HEK293 (cell line): ENCODE data around the gene FRMD8.

Source experiments
- CTCF ChIA-PET: fragments of 350-600 bp; formaldehyde crosslinking; extraction: SDS; loops from one replicate; lab custom pipeline; 2021; ENCODE audit warnings: antibody characterized with exemption; lab: Yijun Ruan, JAX
- POLR2A ChIA-PET: fragments of 300-600 bp; formaldehyde crosslinking; extraction: SDS; loops from one replicate; lab custom pipeline; 2020; ENCODE audit warnings: antibody characterized with exemption, inconsistent platforms; lab: Yijun Ruan, JAX
- H3K27ac ChIP-seq: fragments of 200-500 bp; sonication (Bioruptor generic); 2 replicates; pipeline ENCODE4 v1.5.1; 2014; ENCODE audit warnings: low read depth, low read length, control low read depth, inconsistent platforms; ENCODE audit errors: extremely low read depth
- H3K36me3 ChIP-seq, 2 experiments: fragments of 200-500 bp in 1 of 2; sonication (Bioruptor generic) in 1 of 2; 1 replicate in 1 of 2; 2 replicates in 1 of 2; pipeline ENCODE4 v1.5.1; 2014 to 2017; ENCODE audit warnings: inconsistent platforms in 2 of 2, low read length in 2 of 2; ENCODE audit not compliant: control insufficient read depth in 2 of 2, insufficient read depth in 1 of 2
- H3K4me1 ChIP-seq: fragments of 200-500 bp; sonication (Bioruptor generic); 2 replicates; pipeline ENCODE4 v1.5.1; 2014; ENCODE audit warnings: mild to moderate bottlenecking, low read length, inconsistent platforms; ENCODE audit not compliant: control insufficient read depth, insufficient read depth
- H3K4me3 ChIP-seq: 2 replicates; pipeline ENCODE4 v1.5.1; 2011; ENCODE audit warnings: low read depth, mild to moderate bottlenecking, control low read depth, low read length, moderate library complexity
- H3K9me3 ChIP-seq: fragments of 200-500 bp; sonication (Bioruptor generic); 2 replicates; pipeline ENCODE4 v1.5.1; 2014; ENCODE audit warnings: low read depth, low read length, inconsistent platforms; ENCODE audit not compliant: control insufficient read depth, insufficient read depth
- BCL11B ChIP-seq: fragments of 450-650 bp; formaldehyde crosslinking; IDR thresholded peaks from 2 replicates; pipeline ENCODE4 v1.5.1; 2016; ENCODE audit warnings: low read depth, missing biosample characterization, missing genetic modification characterization
- GLIS1 ChIP-seq: fragments of 450-650 bp; formaldehyde crosslinking; IDR thresholded peaks from 2 replicates; pipeline ENCODE4 v1.5.1; 2016; ENCODE audit warnings: missing biosample characterization, missing genetic modification characterization
- HOXA7 ChIP-seq: sonication (generic); formaldehyde crosslinking; IDR thresholded peaks from 2 replicates; pipeline ENCODE4 v1.8.1; 2022; ENCODE audit warnings: missing genetic modification reagents, borderline replicate concordance
- KLF9 ChIP-seq: fragments of 450-650 bp; formaldehyde crosslinking; IDR thresholded peaks from 2 replicates; pipeline ENCODE4 v1.5.1; 2016; ENCODE audit warnings: missing biosample characterization, missing genetic modification characterization, low read depth
- PATZ1 ChIP-seq: fragments of 450-650 bp; formaldehyde crosslinking; IDR thresholded peaks from 2 replicates; pipeline ENCODE4 v1.5.1; 2016; ENCODE audit warnings: missing biosample characterization, missing genetic modification characterization
- SP2 ChIP-seq: fragments of 450-650 bp; formaldehyde crosslinking; IDR thresholded peaks from 2 replicates; pipeline ENCODE4 v1.5.1; 2016; ENCODE audit warnings: missing biosample characterization, missing genetic modification characterization
- SP3 ChIP-seq: fragments of 450-650 bp; formaldehyde crosslinking; IDR thresholded peaks from 2 replicates; pipeline ENCODE4 v1.5.1; 2016; ENCODE audit warnings: missing biosample characterization, missing genetic modification characterization
- SP7 ChIP-seq: fragments of 450-650 bp; formaldehyde crosslinking; IDR thresholded peaks from 2 replicates; pipeline ENCODE4 v1.5.1; 2016; ENCODE audit warnings: missing biosample characterization, missing genetic modification characterization
- TRIM28 ChIP-seq: IDR thresholded peaks from 2 replicates; pipeline ENCODE4 v1.6.1; 2011; ENCODE audit warnings: low read length, control low read depth, borderline replicate concordance
- ZBTB48 ChIP-seq: fragments of 450-650 bp; formaldehyde crosslinking; IDR thresholded peaks from 2 replicates; pipeline ENCODE4 v1.5.1; 2016; ENCODE audit warnings: missing biosample characterization, missing genetic modification characterization
- ZNF146 ChIP-seq: fragments of 450-650 bp; formaldehyde crosslinking; IDR thresholded peaks from 2 replicates; pipeline ENCODE4 v1.5.1; 2016; ENCODE audit warnings: missing biosample characterization, missing genetic modification characterization
- ZNF155 ChIP-seq: fragments of 450-650 bp; formaldehyde crosslinking; IDR thresholded peaks from 2 replicates; pipeline ENCODE4 v1.5.1; 2016; ENCODE audit warnings: missing biosample characterization, missing genetic modification characterization
- ZNF211 ChIP-seq: fragments of 450-650 bp; formaldehyde crosslinking; IDR thresholded peaks from 2 replicates; pipeline ENCODE4 v1.5.1; 2016; ENCODE audit warnings: low read depth, missing biosample characterization, missing genetic modification characterization
- ZNF24 ChIP-seq: fragments of 450-650 bp; formaldehyde crosslinking; IDR thresholded peaks from 2 replicates; pipeline ENCODE4 v1.5.1; 2016; ENCODE audit warnings: missing biosample characterization, missing genetic modification characterization
- ZNF302 ChIP-seq: fragments of 450-650 bp; formaldehyde crosslinking; IDR thresholded peaks from 2 replicates; pipeline ENCODE4 v1.5.1; 2016; ENCODE audit warnings: missing biosample characterization, missing genetic modification characterization, low read depth
- ZNF335 ChIP-seq: fragments of 450-650 bp; formaldehyde crosslinking; conservative IDR thresholded peaks from 2 replicates; pipeline ENCODE4 v1.5.1; 2016; ENCODE audit warnings: missing biosample characterization, missing genetic modification characterization
- ZNF423 ChIP-seq: fragments of 450-650 bp; formaldehyde crosslinking; IDR thresholded peaks from 2 replicates; pipeline ENCODE4 v1.5.1; 2016; ENCODE audit warnings: missing biosample characterization, missing genetic modification characterization
- ZNF473 ChIP-seq: fragments of 450-650 bp; formaldehyde crosslinking; IDR thresholded peaks from 2 replicates; pipeline ENCODE4 v1.5.1; 2017; ENCODE audit warnings: missing biosample characterization, missing genetic modification characterization
- ZNF510 ChIP-seq: fragments of 450-650 bp; formaldehyde crosslinking; IDR thresholded peaks from 2 replicates; pipeline ENCODE4 v1.5.1; 2018; ENCODE audit warnings: mild to moderate bottlenecking, missing genetic modification characterization, missing biosample characterization; ENCODE audit not compliant: insufficient replicate concordance
- ZNF514 ChIP-seq: fragments of 450-650 bp; formaldehyde crosslinking; IDR thresholded peaks from 2 replicates; pipeline ENCODE4 v1.5.1; 2016; ENCODE audit warnings: missing biosample characterization, missing genetic modification characterization
- ZNF600 ChIP-seq: fragments of 450-650 bp; formaldehyde crosslinking; IDR thresholded peaks from 2 replicates; pipeline ENCODE4 v1.5.1; 2016; ENCODE audit warnings: missing biosample characterization, missing genetic modification characterization
- ZNF701 ChIP-seq: fragments of 450-650 bp; formaldehyde crosslinking; IDR thresholded peaks from 2 replicates; pipeline ENCODE4 v1.5.1; 2016; ENCODE audit warnings: missing biosample characterization, missing genetic modification characterization
- ZNF768 ChIP-seq: fragments of 450-650 bp; formaldehyde crosslinking; IDR thresholded peaks from 2 replicates; pipeline ENCODE4 v1.5.1; 2018; ENCODE audit warnings: missing biosample characterization, mild to moderate bottlenecking, missing genetic modification characterization
- TF ChIP-seq, protein P1 (sequence below): fragments of 450-650 bp; formaldehyde crosslinking; IDR thresholded peaks from 2 replicates; pipeline ENCODE4 v1.5.1; 2016; ENCODE audit warnings: missing biosample characterization, missing genetic modification characterization
- TF ChIP-seq, protein P2 (sequence below): fragments of 450-650 bp; formaldehyde crosslinking; IDR thresholded peaks from 2 replicates; pipeline ENCODE4 v1.5.1; 2017; ENCODE audit warnings: missing biosample characterization, missing genetic modification characterization

The FRMD8 gene

DNA sequence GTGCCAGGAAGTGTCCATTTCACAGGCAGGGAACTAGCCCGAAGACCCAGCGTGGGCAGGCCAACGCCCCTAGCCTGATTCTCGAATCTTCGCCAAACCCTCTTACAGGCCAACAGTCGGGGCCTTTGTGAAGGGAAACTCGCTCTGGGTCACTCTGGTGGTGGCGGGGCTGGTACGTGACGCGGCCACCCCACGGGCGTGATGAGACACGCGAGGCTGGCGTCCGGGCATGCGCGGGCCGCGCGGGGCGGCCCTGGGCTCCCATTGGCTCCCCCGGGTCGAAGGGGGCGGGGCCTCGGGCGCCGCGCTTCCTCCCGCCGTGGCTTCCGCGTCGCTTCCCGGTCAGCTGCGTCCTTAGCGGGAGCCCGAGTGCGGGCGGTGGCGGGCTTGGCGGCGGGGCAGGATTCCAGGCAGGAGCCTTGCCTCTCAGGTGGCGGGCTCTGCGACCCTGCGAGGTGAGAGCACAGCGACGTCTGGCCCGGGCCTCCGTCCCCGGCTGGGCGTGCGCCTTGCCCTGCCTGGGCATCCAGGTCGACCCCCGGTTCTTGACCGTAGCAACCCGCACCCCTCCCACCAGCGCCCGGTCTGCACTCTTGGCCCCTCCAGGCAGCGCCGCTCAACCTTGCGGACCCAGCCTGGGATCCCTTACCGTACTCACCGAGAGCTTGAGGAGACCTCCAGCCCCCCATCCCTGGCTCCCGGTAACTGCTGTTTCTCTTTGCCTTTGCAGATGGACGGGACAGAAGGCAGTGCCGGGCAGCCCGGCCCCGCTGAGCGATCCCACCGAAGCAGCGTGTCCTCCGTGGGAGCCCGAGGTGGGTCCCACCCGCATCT, at the start of gene FRMD8 (continued):
- TF ChIP-seq SP3 (tag by site-specific recombination), result no peak

- ChIA-PET POLR2A (interaction anchor here (1.0 to 2.5 kb wide), 2 partner anchors 11 to 13 kb away, joined by 3 to 8 read pairs; no protein-coding TSS in a partner anchor), CTCF (interaction anchor here (0.5 to 3.7 kb wide), 4 partner anchors 9 to 1361 kb away, joined by 3 to 18 read pairs (median 6); no protein-coding TSS in a partner anchor)
- Histone ChIP-seq H3K36me3 (peaks cover 20 to 49% of the 10 kb centered on the region in 2 experiments; a peak in 2 of 3 replicates), H3K9me3 (no peaks in the 10 kb centered on the region), H3K4me1 (no peaks in the 10 kb centered on the region), H3K4me3 (no peak overlapping the region), H3K27ac (no peak overlapping the region)
- TF ChIP-seq, protein P1, sequence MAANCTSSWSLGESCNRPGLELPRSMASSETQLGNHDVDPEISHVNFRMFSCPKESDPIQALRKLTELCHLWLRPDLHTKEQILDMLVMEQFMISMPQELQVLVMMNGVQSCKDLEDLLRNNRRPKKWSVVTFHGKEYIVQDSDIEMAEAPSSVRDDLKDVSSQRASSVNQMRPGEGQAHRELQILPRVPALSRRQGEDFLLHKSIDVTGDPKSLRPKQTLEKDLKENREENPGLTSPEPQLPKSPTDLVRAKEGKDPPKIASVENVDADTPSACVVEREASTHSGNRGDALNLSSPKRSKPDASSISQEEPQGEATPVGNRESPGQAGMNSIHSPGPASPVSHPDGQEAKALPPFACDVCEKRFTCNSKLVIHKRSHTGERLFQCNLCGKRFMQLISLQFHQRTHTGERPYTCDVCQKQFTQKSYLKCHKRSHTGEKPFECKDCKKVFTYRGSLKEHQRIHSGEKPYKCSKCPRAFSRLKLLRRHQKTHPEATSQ, result no peak
- no peak for TF ChIP-seq ZNF146
- no peak for TF ChIP-seq ZNF24
- no peak for TF ChIP-seq ZNF768 (tag by site-specific recombination)
Observed at GRCh38 chr11:65338676-65339075, 47.8 kb upstream of the FRMD8 start.

DNA sequence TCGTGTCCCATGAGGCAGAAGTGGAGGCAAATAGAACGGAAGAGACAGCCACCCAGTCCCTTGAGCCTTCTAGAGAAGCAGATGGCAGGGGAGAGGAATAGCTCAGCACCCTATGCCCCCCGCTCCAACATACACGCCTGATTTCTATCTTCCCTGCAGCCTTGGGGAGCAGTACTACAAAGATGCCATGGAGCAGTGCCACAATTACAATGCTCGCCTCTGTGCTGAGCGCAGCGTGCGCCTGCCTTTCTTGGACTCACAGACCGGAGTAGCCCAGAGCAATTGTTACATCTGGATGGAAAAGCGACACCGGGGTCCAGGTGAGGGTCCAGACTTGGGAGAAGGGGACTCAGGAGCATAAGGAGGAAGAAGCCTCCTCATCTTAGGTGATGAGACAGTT, 46.2 kb upstream of the FRMD8 start:
- H3K27ac ChIP-seq, result no peak overlapping the region
- no peak overlapping the region for H3K4me3 ChIP-seq
- no peaks in the 10 kb centered on the region for H3K9me3 ChIP-seq
- no peaks in the 10 kb centered on the region for H3K4me1 ChIP-seq
- ChIA-PET POLR2A (no interaction called here), CTCF (interaction anchor here (1.1 to 3.7 kb wide), 2 partner anchors 11 to 25 kb away, joined by 3 to 18 read pairs; no protein-coding TSS in a partner anchor)
- TF ChIP-seq ZNF211 (tag by site-specific recombination) (no peak), SP2 (tag by site-specific recombination) (no peak), GLIS1 (tag by site-specific recombination) (no peak), ZNF514 (no peak), ZNF473 (tag by site-specific recombination) (no peak), BCL11B (no peak)
- TF ChIP-seq, protein P2, sequence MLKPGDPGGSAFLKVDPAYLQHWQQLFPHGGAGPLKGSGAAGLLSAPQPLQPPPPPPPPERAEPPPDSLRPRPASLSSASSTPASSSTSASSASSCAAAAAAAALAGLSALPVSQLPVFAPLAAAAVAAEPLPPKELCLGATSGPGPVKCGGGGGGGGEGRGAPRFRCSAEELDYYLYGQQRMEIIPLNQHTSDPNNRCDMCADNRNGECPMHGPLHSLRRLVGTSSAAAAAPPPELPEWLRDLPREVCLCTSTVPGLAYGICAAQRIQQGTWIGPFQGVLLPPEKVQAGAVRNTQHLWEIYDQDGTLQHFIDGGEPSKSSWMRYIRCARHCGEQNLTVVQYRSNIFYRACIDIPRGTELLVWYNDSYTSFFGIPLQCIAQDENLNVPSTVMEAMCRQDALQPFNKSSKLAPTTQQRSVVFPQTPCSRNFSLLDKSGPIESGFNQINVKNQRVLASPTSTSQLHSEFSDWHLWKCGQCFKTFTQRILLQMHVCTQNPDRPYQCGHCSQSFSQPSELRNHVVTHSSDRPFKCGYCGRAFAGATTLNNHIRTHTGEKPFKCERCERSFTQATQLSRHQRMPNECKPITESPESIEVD (tag by site-specific recombination), result no peak
- peaks cover 20 to 65% of the 10 kb centered on the region in 2 experiments; a peak in 2 of 3 replicates for H3K36me3 ChIP-seq

DNA sequence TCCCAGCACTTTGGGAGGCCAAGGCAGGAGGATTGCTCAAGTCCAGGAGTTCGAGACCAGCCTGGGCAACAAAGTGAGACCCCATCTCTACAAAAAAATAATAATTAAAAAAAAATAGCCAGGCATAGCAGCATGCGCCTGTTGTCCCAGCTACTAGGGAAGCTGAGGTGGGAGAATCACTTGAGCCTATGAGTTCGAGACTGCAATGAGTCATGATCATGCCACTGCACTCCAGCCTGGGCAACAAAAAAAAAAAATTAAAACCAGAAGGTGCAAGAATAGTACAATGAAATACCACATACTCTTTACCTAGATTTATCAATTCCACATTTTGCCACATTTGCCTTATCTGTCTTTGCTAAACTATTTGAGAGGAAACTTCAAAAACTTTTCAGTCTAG, 44.6 kb upstream of the FRMD8 start:
- ChIA-PET CTCF (interaction anchor here (0.6 to 1.4 kb wide), 4 partner anchors 12 to 232 kb away, joined by 4 to 8 read pairs (median 5); partner anchors contain the start of gene CDC42EP2), POLR2A (interaction anchor here (1.7 to 1.8 kb wide), 2 partner anchors 8 to 10 kb away, joined by 4 to 8 read pairs; partner anchors contain the start of gene DPF2)
- H3K4me1 ChIP-seq, result no peaks in the 10 kb centered on the region
- peaks cover 26 to 81% of the 10 kb centered on the region in 2 experiments for H3K36me3 ChIP-seq
- H3K27ac ChIP-seq, result no peak overlapping the region
- H3K9me3 ChIP-seq, result no peaks in the 10 kb centered on the region
- no peak overlapping the region for H3K4me3 ChIP-seq
- TF ChIP-seq SP7 (no peak), ZNF211 (tag by site-specific recombination) (no peak), HOXA7 (CRISPR knock-in tag) (no peak), ZNF701 (tag by site-specific recombination) (no peak), ZNF335 (no peak), ZNF155 (no peak), ZNF302 (tag by site-specific recombination) (no peak), ZNF423 (tag by site-specific recombination) (no peak), ZNF600 (tag by site-specific recombination) (no peak), TRIM28 (no peak), SP2 (tag by site-specific recombination) (no peak), KLF9 (tag by site-specific recombination) (no peak), ZBTB48 (tag by site-specific recombination) (no peak), PATZ1 (tag by site-specific recombination) (no peak), ZNF510 (tag by site-specific recombination) (no peak)
